ENCODE results near the gene SERPINH1.

The SERPINH1 gene

DNA sequence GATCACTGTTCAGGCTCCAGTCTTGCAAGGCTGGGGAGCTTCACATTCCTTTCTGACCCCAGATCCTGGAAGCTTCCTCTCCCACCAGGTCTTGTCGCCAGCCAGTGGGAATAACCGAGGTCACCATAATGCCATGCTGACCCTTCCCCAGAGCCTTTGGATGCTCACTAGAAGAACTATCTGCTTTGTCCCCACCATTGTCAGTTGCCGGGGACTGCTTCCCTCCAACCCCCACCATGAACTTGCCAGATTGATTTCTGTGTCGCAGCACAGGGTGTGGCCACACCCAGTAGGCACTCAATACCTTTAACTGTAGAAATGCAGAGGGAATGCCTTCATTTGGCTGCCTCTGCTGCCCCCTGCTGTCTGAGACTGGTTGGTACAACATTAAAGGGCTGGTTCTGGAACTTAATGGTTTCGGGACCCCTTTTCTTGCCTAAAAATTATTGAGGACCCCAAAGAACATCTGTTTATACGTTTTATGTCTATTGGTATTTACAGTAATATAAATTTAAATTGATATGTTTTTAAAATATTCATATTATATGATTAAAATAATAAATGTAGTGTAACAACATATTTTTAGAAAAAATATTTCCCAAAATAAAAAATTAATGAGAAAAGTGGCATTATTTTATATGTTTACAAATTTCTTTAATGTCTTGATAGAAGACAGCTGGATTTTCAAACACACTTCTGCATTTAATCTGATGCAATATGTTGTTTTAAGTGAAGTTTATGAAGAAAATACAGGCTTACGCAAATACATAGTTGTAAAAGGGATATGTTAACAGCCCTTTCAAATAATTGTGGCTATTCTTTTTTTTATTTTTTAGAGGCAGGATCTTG lies 29.6 kb upstream of the SERPINH1 start:
- DNase-seq: peak; percentile 55 to 84 (median 76)

DNA sequence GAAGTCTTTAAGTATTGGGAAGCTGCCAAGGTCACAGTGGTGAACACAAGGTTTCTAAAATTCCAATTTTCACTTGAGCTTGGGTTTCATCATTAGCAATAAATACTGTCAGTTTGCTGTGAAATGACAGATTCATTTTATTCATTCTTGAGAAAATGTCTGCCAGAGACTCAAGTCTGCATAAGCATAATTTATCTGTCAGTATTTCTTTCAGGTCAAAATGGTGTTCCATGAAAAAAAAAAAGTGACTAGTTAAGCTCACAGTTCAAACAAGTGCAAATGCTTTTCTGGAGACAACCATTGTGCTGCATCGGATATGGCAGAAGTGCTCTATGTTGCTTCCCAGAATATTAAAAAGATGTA lies 28.2 kb upstream of the SERPINH1 start:
- DNase-seq: no peak

DNA sequence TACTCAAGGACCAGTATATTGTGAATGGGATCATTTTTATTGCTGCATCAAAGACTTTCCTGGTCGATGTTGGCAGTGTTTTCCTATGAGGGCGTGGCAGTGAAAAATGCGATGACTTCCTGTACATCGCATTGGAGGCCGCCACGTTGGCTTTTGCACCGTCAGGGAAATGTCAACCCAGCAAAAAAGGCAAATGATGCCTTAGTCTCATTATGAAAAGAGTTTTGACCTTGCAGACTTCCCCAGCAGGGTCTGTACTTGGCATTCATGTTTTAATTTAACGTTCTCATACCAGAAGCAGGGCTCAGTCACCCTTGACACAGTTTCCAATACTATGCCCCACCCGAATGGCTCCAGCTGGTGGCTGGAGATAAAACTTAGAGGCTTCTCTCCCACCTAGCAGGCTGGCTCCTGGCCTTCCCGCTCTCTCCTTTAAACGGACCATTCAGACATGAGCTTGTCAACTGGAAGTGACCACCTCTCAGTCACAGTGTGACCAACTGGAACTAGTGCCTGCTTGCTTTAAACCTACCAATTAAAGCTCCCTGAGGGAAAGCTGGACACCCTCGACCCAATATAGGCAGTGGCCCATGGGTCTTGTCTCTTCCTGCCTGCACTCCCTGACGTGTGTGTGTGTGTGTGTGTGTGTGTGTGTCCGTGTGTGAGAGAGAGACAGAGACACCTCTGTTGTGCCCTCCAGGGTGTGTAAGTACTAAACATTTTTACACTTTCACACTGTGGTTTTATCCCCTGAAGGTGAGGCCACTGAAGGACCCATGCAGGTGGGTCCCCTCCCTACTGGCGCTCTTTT lies 27.6 kb upstream of the SERPINH1 start:
- no peak for DNase-seq

DNA sequence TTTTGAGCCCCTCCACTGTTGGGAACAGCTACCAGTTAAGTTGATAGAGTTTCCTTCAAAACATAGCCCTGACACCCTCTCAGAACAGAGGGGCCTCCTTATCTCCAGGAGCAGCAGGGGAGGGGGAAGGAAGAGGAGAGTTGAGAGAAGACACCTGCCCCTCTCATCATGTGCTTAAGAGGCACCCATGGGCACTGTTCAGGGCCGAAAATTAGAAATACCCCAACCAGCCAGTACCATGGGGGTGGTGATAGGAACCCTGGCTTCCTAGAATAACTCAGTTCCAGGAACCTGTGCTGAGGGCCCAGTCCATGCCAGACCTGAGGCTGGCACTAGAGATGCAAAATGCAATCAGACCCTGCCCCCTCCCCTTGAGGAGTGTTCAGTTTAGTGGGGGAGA lies 27.0 kb upstream of the SERPINH1 start:
- DNase-seq: no peak

DNA sequence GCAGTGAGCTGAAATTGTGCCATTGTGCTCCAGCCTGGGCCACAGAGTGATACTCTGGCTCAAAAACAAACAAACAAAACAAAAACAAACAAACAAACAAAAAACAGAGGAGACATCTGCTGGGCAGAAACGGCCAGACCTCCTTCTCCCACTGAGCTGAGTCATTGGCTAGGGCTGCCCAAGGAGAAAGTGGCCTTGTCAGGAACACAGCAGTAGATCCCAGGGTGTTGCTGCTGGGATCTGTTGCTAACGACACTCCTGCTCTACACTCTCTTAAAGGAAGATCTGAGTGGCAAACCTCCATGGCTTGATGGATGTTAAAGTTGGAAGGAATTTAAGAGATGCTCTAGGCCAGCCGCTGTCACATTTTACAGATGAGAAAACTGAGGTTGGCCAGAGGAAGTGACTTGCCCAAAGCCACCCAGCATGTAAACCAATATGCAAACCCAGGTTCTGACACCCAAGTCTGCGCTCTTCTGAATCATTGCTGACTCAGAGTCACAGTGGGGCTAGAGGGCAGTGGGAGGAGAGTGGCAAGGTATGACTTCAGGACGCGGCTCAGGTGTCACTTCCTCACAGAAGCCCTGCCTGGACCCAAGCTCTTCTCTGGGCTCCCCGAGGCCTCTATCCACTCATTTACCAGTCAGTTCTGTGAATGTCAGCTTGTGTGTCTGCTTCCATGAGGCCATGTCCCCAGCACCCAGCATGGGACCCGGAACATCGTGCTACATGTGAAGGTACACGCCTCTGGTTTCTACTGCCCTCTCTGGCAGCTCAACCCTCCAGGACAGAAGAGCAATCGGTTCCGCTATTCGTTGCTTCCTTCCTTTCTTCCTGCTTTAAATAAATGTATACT lies 25.0 kb upstream of the SERPINH1 start:
- DNase-seq: peak in 2 of 5 experiments; percentile 21 to 71

DNA sequence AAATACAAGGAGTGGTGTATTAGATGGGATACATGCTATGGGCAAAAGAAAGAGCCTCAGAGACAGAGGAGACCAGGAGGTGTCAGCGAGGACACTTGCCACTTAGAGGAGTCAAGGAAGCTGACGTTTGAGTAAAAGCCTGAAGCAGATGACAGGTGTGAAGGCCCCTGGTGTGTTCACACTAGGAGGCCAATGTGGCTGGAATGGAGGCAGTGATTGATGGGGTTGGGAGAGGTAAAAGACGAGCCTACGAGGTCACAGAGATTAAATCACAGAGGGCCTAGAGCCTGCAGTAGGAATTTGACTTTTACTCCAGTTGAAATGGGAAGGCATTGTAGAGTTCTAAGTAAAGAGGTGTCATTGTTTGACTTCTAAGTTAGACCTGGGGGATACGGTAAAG lies 24.3 kb upstream of the SERPINH1 start:
- no peak for DNase-seq

DNA sequence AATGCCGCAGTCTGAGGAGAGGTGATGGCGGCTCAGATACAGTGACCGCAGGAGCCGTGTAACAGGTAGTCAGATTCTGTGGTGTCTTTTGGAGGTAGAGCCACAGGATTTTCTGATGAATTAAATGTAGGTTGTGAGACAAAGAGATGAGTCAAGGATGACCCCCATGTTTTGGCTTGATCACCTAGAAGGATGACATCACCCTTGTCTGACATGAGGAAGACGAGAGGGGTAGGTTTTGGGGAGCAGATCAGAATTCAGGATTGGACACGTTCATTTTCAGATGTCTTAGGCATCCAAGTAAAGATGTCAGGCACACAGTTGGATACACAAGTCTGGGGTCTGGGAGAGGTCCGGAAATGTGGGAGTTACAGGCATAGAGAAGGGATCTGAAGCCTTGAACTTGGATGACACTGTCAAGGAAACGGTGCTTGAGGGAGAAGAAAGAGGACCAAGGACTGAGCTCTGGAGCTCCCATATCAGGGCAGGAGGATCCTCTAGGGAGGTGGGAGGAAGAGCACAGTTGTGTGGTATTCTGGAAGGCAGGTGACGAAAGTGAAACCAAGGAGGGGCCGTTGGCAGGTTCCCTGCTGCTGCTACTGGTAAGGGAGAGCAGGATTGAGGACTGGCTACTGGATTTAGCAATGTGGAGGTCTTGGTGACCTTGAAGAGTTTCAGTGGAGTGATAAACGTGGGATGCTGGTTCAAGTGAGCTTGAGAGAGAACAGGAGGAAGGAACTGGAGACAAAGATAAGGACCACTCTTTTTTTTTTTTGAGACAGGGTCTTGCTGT lies 23.7 kb upstream of the SERPINH1 start:
- no peak for DNase-seq

DNA sequence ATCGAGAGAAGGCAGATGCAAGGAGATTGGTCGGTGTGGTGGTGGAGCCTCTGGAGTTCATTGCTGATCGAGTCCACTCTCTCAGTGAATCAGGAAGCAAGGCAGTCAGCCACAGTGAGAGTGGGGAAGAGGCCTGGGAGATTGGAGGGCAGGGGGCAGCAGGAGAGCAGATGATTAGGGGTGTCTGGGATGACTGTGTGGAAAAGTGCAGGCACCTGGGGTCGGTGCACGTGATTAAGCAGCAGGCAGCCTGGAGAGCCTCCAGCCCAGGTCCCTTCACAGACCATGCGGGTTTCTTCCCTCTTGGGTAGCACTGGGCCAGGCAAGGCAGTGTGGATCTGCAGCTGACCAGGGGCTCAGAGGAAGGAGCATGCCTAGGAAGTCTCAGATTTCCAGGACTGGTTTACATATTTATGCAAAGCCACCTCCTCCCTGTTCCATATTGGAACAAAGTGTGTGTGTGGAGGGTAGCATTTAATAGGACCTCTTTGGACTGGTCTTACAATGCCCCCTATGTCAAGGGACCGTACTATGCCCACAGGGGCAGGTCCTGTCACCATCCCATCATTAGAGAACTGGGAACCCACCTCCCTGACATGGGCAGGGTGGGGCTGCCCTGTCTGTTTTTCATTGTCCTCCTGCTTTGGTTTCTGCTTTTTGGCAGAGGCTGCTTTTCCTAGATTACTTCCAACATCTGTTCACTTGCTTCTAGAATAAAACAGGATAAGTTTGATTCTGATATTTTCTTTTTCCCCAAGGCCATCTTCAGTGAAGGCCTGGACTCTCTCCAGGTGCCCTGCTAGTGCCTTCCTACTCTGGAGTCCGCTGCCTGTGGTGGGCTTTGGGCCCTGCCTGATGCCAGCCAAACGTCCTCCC lies 22.4 kb upstream of the SERPINH1 start:
- DNase-seq: no peak

DNA sequence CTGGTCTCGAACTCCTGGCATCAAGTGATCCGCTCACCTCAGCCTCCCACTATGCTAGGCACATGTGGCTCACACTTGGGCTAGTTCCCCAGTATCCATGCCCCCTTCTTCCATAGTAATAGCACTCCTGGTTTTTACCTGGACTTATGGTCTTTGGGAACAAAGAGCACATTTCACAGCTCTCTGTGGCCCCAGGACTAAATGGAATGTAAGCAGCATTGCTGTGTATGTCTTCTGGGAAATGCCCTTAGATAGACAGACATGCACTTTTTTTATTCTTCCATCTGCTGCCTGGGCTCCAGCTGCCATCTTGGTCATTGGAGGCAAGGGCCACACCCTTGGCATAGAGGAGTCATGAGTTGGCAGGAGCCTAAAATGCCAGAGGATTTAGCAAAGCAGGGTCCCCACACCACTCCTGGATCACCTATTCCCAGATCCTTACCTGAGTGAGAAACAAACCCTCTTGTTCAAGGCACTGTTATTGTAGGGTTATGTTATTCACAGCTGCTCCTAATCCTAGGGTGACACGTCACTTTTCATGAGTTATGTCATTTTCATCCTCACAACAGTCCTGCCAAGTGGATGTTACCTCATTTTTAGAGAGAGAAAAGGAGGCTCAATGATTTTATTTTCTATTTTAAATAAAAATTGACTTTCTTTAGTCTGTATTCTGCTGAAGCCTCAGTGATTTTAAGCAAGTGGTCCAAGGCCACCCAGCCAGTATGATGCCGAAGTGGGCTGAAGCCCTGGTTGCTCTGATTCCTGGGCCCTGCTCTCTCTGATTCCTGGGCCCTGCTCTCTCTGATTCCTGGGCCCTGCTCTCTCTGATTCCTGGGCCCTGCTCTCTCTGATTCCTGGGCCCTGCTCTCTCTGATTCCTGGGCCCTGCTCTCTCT lies 20.6 kb upstream of the SERPINH1 start:
- no peak for DNase-seq

DNA sequence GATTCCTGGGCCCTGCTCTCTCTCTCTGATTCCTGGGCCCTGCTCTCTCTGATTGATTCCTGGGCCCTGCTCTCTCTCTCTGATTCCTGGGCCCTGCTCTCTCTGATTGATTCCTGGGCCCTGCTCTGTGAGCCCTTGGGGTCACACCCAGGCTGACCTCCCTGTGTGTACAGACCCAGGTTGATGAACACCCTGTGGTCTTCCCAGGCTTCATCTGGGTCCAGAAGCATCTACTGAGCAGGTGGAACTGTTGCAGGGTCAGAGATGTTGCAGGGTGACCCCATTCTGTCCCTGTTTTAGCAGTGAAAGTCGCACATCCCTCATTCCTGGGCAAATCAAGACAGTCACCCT lies 20.0 kb upstream of the SERPINH1 start:
- no peak for DNase-seq

DNA sequence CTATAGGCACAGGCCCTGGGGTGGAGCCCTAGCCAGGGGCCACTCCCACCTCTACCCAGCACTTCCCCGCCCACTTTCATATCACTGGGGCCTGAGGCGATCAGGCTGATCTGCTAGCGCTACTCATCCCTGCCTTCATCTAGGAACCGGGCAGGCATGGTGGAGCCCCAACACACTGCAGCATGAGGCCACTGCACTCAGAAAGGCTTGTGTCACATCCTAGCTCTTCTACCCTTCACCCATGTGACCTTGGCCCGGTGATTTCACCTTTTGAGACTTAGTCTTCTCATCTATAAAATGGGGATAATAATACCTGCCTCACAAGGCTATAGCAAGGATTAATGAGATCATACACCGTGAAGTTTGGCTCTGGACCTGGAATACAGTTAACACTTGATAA lies 18.2 kb upstream of the SERPINH1 start:
- no peak for DNase-seq

DNA sequence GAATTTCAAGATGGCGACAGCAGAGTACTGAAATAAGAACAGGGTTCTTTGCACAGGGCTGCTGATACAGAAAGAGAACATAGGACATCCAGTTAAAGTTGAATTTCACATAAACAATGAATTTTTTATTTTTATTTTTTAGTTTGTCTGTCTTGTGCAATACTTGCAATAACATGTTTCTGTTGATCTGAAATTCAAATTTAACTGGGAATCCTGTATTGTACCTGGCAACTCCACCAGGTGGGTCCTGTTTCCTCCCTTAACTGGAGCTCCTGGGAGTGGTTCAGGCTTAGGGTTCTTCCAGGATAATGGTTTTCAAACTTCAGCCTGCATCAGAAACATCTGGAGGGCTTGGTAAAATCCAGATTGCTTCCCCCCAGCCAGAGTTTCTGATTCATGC lies 14.9 kb upstream of the SERPINH1 start:
- DNase-seq: no peak

DNA sequence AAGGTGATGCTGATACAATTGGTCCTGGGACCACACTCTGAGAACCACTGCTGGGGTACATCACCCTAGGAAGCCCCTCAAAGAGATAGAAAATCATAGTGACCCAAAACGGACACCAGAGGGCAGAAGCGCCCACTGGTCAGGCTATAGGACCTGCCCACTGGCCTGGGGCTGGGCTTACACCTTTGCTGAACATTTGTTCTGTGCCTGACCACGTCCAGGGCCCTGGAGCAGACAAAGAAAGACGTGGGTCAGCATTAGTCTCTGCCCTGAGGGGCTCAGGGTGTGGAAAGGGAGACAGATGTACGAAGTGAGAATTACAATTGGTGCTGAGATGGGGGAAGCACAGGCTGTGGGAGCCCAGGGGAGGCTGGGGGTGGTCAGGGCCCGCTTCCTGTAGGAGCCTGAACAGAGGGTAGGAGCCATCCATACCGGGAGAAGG lies 14.4 kb upstream of the SERPINH1 start:
- no peak for DNase-seq

DNA sequence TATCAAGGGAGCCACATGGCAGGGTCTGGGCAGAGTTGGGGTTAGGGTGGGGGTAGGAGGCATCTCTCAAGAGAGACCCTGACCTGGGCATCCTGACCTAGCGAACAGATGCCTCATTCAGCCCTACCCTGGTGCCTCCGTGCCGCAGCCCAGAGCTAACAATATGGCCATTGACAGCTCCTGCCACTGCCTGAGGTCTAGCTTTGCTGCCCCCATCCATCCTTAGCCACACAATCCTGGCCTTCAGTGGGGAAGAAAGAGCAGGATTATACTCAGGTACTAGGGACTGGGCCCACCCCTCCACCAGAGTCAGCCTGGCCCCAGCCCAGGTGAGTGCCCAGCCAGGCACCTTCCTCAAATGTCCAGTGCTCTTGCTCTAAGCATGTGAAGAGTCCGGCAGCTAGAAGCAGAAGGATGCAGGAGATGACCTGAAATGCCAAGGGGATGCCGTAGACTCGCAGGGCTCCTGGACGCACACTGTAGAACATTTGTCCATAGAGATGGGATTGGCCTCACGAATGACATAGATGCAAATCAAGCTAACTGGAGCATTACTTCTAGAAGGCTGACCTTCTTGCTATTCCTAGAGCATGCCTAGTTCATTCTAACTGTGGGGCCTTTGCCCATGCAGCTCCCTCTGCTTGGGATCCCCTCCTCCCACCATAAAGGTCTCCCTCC lies 13.3 kb upstream of the SERPINH1 start:
- DNase-seq: no peak

DNA sequence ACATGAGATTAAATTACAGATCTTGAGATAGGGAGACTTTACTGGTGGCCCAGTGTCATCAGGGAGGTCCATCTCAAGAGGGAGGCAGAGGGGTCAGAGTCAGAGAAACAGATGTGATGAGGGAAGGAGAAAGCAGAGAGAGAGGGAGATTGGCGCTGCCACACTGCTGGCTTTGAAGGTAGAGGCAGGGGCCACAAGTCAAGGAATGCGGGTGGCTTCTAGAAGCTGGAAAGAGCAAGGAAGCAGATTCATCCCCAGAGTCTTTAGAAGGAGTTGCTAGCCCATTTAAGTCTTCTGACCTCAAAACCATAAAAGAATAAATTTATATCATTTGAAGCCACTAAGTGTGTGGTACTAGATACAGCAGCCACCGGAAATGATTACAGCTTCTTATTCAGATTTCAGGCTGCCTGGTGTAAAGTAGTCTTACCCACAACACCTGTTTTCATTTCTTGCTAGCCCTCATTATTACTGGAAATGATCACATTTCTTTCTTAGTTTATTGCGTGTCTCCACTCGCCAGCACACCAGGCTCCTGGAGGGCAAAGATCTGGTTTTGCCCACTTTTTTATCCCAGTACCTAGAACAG lies 12.6 kb upstream of the SERPINH1 start:
- DNase-seq: peak in 1 of 5 experiments; percentile 60

DNA sequence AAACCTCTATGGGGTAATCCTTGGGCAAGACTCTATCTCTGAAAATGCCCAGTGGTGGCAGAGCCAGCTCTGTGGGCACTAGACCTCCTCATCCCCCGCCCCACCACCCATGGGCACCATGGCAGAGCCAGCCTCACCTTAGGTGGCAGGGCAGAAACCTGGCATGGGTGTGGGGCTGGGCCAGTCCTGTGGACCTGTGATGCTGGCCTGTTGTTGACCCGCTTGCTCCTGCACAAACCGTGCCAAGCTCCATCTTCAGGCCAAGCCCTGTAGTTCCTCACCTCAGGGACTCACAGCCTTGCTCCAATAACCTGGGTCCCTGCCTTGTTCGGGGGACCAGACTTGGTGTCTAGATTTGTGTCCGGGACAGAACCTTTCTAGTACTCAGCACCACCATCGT lies 8.9 kb upstream of the SERPINH1 start:
- DNase-seq: no peak

DNA sequence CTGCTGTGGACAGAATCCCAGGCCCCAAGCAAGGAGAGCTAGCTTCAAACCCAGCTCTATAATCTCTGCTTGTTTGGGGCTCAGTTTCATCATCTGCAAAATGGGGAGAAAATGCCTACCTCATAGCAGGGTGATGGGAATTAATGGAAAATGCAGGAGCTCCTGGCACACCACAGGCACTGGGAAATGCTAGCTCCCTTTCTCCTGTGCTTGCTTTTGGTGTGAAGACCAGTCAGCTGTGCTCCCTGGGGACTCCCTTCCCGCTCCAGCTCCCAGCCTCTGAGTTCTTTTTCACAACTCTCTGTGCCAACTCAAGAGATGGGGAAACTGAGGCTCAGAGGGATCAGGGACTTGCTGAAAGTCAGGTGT lies 8.2 kb upstream of the SERPINH1 start:
- DNase-seq: no peak

DNA sequence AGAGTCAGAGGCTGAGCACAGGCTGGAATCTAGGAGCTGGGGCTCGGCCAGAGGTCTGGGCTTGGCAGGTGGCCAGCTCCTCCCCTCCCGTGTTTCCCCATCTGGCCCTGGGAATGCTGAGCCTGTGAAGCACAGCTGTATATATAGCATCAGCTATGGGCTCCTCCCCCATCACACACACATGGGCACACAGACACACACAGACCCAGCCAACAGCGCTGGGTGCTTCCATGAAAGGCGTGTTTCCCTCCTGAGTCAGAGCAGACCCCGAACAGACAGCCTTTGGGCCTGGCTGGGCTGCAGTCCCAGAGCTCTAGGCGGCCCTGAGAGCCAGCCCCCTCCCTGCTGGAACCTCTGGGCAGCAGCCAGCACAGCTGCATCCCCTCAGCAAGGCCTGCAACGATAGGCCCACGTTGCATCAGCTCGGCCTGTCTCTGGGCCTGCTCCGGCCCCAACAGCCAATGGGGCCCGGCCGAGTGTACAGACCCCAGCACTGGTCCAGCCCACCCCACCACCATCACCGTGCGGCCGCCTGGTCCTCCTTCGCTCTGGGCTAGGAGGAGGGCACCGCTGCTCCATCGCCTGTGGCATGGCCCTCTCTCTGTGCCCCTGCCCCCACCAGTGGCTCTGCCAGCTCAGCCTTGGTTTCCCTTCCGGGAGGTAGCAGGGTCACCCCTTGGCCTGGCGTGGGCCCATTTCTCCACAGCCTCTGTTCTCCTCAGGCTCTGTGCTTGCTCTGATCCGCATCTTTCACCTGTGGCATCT lies 7.6 kb upstream of the SERPINH1 start:
- no peak for DNase-seq

Measured in T-helper 2 cell (primary cell).